Measurements from ENCODE around the gene DDB1.

The DDB1 gene

DNA sequence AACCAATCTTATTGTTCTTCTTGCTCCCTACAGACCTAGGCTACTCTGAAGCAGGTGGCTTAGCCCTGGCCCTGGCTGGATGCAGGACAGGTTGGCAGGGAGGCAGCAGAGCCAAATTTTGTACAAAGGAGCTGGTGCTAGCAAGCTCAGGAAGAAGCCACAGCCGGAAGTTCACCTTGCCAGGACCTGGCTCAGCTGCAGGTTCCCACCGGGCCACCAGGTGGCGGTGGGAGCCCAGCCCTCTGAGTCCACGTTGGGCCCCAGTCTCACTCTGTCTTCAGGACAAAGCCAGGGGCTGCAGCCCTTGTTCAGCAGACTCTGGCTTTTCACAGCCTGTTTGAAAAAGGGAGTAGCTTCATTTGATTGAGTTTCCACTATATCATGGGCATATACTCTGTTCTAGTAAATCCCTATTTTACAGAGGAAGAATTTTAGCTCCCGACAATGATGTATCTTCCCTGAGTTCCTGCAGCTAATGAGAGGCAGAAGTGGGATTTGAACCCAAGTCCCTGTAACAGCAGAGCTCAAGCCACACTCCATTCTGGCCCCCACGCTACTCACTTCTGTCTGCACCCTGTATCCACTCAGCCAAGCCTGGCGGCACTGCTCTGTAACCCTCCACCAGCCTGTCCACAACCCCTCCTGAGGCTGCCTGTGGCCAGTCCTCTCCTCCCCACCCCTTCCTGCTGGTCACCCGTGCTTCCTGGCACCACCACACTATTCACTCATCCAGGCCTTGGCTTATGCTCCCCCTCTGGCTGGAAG is 3.4 kb upstream of the DDB1 start:
- peak; percentile 76 for DNase-seq (ENCODE audit: low spot score)

GRCh38 chr11:61335355-61335710 is 2.4 kb upstream of the DDB1 start:
- DNase-seq (ENCODE audit: low spot score): no peak

- no peak for DNase-seq (ENCODE audit: low spot score)
Measured at GRCh38 chr11:61334434-61335354, 1.8 kb upstream of the DDB1 start.

- DNase-seq (ENCODE audit: low spot score): no peak
Measured at GRCh38 chr11:61333550-61334433, 887 bp upstream of the DDB1 start.

DNA sequence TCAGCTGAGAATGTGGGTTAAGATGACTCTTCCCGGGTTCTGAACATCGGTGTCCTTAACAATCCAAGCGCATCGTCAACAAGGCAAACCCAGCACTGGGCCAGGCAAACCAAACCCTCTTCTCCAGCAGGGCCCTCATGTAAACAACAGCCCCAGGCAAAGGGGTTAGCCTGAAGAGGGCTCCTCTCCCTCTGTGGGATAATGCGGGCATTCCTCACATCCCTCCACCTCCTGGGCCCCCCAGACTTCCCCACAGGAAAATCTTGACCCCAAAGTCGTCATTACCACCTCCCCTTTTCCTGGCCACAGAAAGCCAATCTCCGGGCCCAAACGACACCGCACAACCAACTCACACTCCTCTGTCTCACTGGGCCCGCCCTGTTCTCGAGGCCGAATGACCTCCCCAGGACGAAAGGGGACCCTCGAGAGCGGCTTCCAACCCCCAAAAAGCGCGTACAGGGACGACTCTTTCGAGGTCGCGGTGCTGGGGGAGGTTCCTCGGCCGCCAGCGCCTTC is 566 bp downstream of the DDB1 start:
- no peak for DNase-seq (ENCODE audit: low spot score)

DNA sequence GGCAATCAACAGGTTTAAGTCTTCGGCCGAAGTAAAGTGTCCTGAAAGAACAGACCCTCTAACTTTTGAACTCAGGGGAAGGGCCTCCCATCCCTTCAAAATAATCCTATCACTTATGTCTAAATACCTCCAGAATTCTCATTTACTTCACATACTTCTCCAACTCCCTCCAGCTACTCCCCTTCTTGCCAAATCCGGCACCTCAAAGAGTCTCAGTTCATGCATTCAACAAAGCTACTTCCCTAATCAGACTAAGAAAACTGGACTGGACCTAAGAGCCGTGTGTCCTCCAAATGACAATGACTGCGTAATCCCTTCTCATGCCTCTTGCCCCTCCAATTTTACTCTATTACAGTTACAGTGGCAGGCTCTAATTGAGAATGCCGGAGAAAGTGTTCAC is 1.3 kb downstream of the DDB1 start:
- DNase-seq (ENCODE audit: low spot score): no peak

GRCh38 chr11:61329871-61330270 is 3.0 kb downstream of the DDB1 start:
- no peak for DNase-seq (ENCODE audit: low spot score)

GRCh38 chr11:61328351-61328750 is 4.6 kb downstream of the DDB1 start:
- no peak for DNase-seq (ENCODE audit: low spot score)

GRCh38 chr11:61327669-61328071 is 5.2 kb downstream of the DDB1 start:
- DNase-seq (ENCODE audit: low spot score): no peak

- no peak for DNase-seq (ENCODE audit: low spot score)
Measured at GRCh38 chr11:61325649-61326414, 7.1 kb downstream of the DDB1 start.

DNA sequence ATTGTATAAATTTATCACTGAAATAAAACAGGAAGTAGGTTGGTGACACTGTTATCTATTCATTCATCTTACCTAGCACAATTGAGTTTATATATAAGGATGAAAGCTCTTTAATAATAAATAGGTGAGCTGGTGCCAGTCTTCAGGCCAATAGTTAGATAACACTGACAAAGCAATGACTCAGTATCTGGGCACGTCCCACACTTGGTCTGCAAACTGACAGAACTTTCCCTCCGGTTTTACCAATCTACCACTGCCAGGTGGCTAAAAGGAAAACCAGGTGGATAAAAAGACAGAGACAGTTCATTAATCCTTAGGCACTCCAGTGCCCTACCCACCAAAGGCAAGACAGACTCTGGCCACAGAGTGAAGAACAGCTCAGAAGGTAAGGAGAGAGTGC is 17.6 kb downstream of the DDB1 start:
- DNase-seq (ENCODE audit: low spot score): no peak

- DNase-seq (ENCODE audit: low spot score): no peak
Measured at GRCh38 chr11:61310749-61311148, 22.2 kb downstream of the DDB1 start.

GRCh38 chr11:61309739-61310138 is 23.2 kb downstream of the DDB1 start:
- DNase-seq (ENCODE audit: low spot score): no peak

- DNase-seq (ENCODE audit: low spot score): no peak
Measured at GRCh38 chr11:61309141-61309540, 23.8 kb downstream of the DDB1 start.

DNA sequence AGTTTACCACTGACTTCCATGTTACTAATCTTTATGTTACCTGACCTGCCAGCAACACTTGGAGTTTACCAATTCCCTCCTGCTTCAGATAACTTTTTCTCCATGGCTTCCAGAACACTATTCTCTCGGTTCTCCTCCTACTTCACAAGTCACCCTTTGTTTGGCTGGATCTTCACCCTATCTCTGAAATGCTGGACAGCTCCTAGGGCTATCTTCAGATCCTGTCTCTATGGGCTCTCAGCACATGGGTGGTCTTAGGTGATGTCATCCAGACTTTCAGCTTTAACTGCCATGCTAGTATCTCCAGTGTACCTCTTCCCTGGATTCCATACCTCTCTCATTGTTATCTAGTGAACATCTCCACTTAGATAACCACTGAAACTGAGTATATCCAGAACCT is 25.6 kb downstream of the DDB1 start:
- no peak for DNase-seq (ENCODE audit: low spot score)

DNA sequence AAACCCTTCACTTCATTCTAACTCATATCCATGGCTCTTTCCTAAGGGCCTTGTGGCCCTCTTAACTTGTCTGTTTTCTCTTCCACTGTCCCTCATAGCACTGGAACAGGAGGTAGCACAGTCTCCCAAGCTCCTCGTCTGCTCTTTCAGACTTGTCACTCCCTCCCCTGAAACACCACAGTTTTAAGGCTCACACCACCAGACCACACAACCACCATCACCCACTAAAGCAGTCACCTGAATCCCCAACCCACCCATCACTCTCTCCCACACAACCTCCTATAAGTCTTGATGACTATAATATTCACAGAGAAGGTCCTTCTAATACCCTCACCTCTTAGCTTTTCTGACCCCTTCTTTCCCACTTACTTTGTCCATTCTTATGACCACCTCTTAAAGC is 26.7 kb downstream of the DDB1 start:
- no peak for DNase-seq (ENCODE audit: low spot score)

- DNase-seq (ENCODE audit: low spot score): no peak
Measured at GRCh38 chr11:61305417-61305816, 27.5 kb downstream of the DDB1 start.

DNA sequence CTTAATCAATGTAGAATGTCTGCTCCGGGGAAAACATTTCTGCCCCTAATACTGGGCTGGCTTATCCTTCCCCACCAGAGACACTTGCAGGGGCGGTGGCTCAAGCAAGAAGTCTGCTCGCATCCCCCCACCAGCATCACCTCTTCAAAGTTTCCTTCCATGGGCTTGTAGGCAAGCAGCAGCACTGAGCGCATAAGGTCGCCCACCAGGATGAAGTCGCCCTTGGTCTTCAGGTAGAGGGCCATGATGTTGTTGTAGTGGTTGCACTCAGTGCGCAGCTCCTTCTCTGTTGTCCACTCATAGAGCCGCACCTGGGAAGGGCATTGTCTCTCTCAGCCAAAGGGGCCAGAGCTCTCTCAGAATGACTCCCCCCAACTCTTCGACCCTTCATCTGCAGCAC is 29.2 kb downstream of the DDB1 start:
- DNase-seq (ENCODE audit: low spot score): no peak

DNA sequence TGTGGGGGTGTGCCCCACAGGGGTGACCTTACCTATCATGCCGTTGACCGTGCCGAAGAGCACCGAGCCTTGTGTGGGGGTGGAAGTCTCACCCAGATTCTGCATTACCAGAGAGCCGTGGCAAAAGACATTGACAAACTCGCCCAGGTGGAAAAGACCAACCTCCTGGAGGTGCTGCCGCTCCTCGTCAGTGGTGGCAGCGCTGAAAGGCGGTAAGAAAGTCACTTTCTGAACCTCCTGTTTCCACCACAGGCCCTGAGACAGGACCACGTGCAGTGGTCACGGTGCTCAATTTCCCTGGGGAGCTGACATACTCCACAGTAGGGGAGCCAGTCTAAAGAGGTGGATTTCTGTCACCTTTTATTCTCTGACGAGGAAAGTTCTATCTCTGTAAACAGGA is 30.4 kb downstream of the DDB1 start:
- no peak for DNase-seq (ENCODE audit: low spot score)

DNA sequence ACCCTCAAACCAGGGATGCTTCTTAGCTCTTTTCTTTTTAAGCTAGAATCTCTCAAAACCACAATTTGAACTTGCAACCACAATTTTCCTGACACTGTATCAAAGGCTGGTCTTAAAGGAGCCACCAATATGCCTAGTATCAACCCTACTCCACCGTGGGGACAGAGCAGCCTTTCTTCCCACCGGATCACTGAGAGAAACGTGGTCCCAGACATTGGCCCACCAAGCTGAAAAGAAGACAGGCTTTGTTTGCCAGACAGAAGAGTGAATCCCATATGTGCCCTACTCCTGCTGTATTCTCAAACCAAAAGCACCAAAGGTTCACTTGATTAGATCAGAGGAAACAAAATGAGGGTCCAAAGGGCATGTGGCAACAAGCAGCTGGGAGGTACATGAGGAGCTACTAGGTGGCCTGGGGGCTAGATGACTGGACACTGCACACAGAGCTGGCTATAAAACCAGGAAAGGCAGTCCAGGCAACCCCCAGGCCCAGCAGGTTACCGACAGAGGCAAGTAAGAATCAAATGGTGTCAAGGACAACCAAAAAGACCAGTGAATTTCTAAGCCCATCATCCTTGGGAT is 34.2 kb downstream of the DDB1 start:
- no peak for DNase-seq (ENCODE audit: low spot score)

- DNase-seq (ENCODE audit: low spot score): peak; percentile 54
Measured at GRCh38 chr11:61297746-61298145, 35.2 kb downstream of the DDB1 start.
